HEK293 (cell line): ENCODE results near the gene RIMKLA.

Experiments used
- CTCF ChIA-PET: fragments of 350-600 bp; formaldehyde crosslinking; extraction: SDS; loops from one replicate; lab custom pipeline; 2021; ENCODE audit warnings: antibody characterized with exemption; lab: Yijun Ruan, JAX
- POLR2A ChIA-PET: fragments of 300-600 bp; formaldehyde crosslinking; extraction: SDS; loops from one replicate; lab custom pipeline; 2020; ENCODE audit warnings: antibody characterized with exemption, inconsistent platforms; lab: Yijun Ruan, JAX
- H3K27ac ChIP-seq: fragments of 200-500 bp; sonication (Bioruptor generic); 2 replicates; pipeline ENCODE4 v1.5.1; 2014; ENCODE audit warnings: low read depth, low read length, control low read depth, inconsistent platforms; ENCODE audit errors: extremely low read depth
- H3K36me3 ChIP-seq, 2 experiments: fragments of 200-500 bp in 1 of 2; sonication (Bioruptor generic) in 1 of 2; 1 replicate in 1 of 2; 2 replicates in 1 of 2; pipeline ENCODE4 v1.5.1; 2014 to 2017; ENCODE audit warnings: inconsistent platforms in 2 of 2, low read length in 2 of 2; ENCODE audit not compliant: control insufficient read depth in 2 of 2, insufficient read depth in 1 of 2
- H3K4me1 ChIP-seq: fragments of 200-500 bp; sonication (Bioruptor generic); 2 replicates; pipeline ENCODE4 v1.5.1; 2014; ENCODE audit warnings: mild to moderate bottlenecking, low read length, inconsistent platforms; ENCODE audit not compliant: control insufficient read depth, insufficient read depth
- H3K4me3 ChIP-seq: 2 replicates; pipeline ENCODE4 v1.5.1; 2011; ENCODE audit warnings: low read depth, mild to moderate bottlenecking, control low read depth, low read length, moderate library complexity
- H3K9me3 ChIP-seq: fragments of 200-500 bp; sonication (Bioruptor generic); 2 replicates; pipeline ENCODE4 v1.5.1; 2014; ENCODE audit warnings: low read depth, low read length, inconsistent platforms; ENCODE audit not compliant: control insufficient read depth, insufficient read depth
- RBAK ChIP-seq: fragments of 450-650 bp; formaldehyde crosslinking; IDR thresholded peaks from 2 replicates; pipeline ENCODE4 v1.5.1; 2016; ENCODE audit warnings: missing biosample characterization, missing genetic modification characterization
- REPIN1 ChIP-seq: fragments of 450-650 bp; formaldehyde crosslinking; IDR thresholded peaks from 2 replicates; pipeline ENCODE4 v1.5.1; 2017; ENCODE audit warnings: missing biosample characterization, missing genetic modification characterization, low read depth
- ZNF138 ChIP-seq: fragments of 450-650 bp; formaldehyde crosslinking; IDR thresholded peaks from 2 replicates; pipeline ENCODE4 v1.5.1; 2016; ENCODE audit warnings: missing biosample characterization, missing genetic modification characterization, borderline replicate concordance
- ZNF157 ChIP-seq: fragments of 450-650 bp; formaldehyde crosslinking; IDR thresholded peaks from 2 replicates; pipeline ENCODE4 v1.5.1; 2016; ENCODE audit warnings: missing biosample characterization, missing genetic modification characterization
- ZNF169 ChIP-seq: fragments of 450-650 bp; formaldehyde crosslinking; IDR thresholded peaks from 2 replicates; pipeline ENCODE4 v1.5.1; 2016; ENCODE audit warnings: missing biosample characterization, missing genetic modification characterization
- ZNF175 ChIP-seq: fragments of 450-650 bp; formaldehyde crosslinking; IDR thresholded peaks from 2 replicates; pipeline ENCODE4 v1.5.1; 2016; ENCODE audit warnings: missing biosample characterization, missing genetic modification characterization
- ZNF2 ChIP-seq: fragments of 450-650 bp; formaldehyde crosslinking; IDR thresholded peaks from 2 replicates; pipeline ENCODE4 v1.5.1; 2016; ENCODE audit warnings: missing biosample characterization, missing genetic modification characterization
- ZNF521 ChIP-seq: fragments of 450-650 bp; formaldehyde crosslinking; IDR thresholded peaks from 2 replicates; pipeline ENCODE4 v1.5.1; 2017; ENCODE audit warnings: missing biosample characterization, mild to moderate bottlenecking, missing genetic modification characterization
- ZNF530 ChIP-seq: fragments of 450-650 bp; formaldehyde crosslinking; IDR thresholded peaks from 2 replicates; pipeline ENCODE4 v1.5.1; 2016; ENCODE audit warnings: low read depth, missing biosample characterization, missing genetic modification characterization
- ZNF610 ChIP-seq: fragments of 450-650 bp; formaldehyde crosslinking; IDR thresholded peaks from 2 replicates; pipeline ENCODE4 v1.5.1; 2016; ENCODE audit warnings: missing biosample characterization, missing genetic modification characterization, borderline replicate concordance
- ZNF654 ChIP-seq: fragments of 450-650 bp; formaldehyde crosslinking; IDR thresholded peaks from 2 replicates; pipeline ENCODE4 v1.5.1; 2016; ENCODE audit warnings: low read depth, missing biosample characterization, missing genetic modification characterization
- ZNF677 ChIP-seq: fragments of 450-650 bp; IDR thresholded peaks from 2 replicates; pipeline ENCODE4 v1.5.0; 2018; ENCODE audit warnings: missing biosample characterization, mild to moderate bottlenecking, missing genetic modification characterization, moderate library complexity
- ZNF701 ChIP-seq: fragments of 450-650 bp; formaldehyde crosslinking; IDR thresholded peaks from 2 replicates; pipeline ENCODE4 v1.5.1; 2016; ENCODE audit warnings: missing biosample characterization, missing genetic modification characterization
- ZNF707 ChIP-seq: fragments of 450-650 bp; formaldehyde crosslinking; IDR thresholded peaks from 2 replicates; pipeline ENCODE4 v1.5.1; 2016; ENCODE audit warnings: missing biosample characterization, missing genetic modification characterization
- ZNF747 ChIP-seq: fragments of 450-650 bp; formaldehyde crosslinking; IDR thresholded peaks from 2 replicates; pipeline ENCODE4 v1.5.1; 2016; ENCODE audit warnings: missing biosample characterization, missing genetic modification characterization
- ZNF768 ChIP-seq: fragments of 450-650 bp; formaldehyde crosslinking; IDR thresholded peaks from 2 replicates; pipeline ENCODE4 v1.5.1; 2018; ENCODE audit warnings: missing biosample characterization, mild to moderate bottlenecking, missing genetic modification characterization
- ZSCAN23 ChIP-seq: fragments of 450-650 bp; formaldehyde crosslinking; IDR thresholded peaks from 2 replicates; pipeline ENCODE4 v1.5.1; 2016; ENCODE audit warnings: missing biosample characterization, missing genetic modification characterization
- TF ChIP-seq, protein P1 (sequence below): fragments of 450-650 bp; formaldehyde crosslinking; conservative IDR thresholded peaks from 2 replicates; pipeline ENCODE4 v1.5.1; 2016; ENCODE audit warnings: low read depth, missing biosample characterization, missing genetic modification characterization
- TF ChIP-seq, protein P2 (sequence below): fragments of 450-650 bp; formaldehyde crosslinking; IDR thresholded peaks from 2 replicates; pipeline ENCODE4 v1.5.1; 2016; ENCODE audit warnings: missing biosample characterization, missing genetic modification characterization
- TF ChIP-seq, protein P3 (sequence below): sonication (generic); formaldehyde crosslinking; IDR thresholded peaks from 2 replicates; pipeline ENCODE4 v1.8.1; 2022; ENCODE audit warnings: mild to moderate bottlenecking, moderate library complexity, missing genetic modification reagents
- TF ChIP-seq, protein P4 (sequence below): fragments of 450-650 bp; formaldehyde crosslinking; IDR thresholded peaks from 2 replicates; pipeline ENCODE4 v1.5.1; 2016; ENCODE audit warnings: missing biosample characterization, missing genetic modification characterization, borderline replicate concordance
- TF ChIP-seq, protein P5 (sequence below): fragments of 450-650 bp; formaldehyde crosslinking; IDR thresholded peaks from 2 replicates; pipeline ENCODE4 v1.5.1; 2016; ENCODE audit warnings: missing biosample characterization, missing genetic modification characterization

RIMKLA gene, protein sequence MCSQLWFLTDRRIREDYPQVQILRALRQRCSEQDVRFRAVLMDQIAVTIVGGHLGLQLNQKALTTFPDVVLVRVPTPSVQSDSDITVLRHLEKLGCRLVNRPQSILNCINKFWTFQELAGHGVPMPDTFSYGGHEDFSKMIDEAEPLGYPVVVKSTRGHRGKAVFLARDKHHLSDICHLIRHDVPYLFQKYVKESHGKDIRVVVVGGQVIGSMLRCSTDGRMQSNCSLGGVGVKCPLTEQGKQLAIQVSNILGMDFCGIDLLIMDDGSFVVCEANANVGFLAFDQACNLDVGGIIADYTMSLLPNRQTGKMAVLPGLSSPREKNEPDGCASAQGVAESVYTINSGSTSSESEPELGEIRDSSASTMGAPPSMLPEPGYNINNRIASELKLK

DNA sequence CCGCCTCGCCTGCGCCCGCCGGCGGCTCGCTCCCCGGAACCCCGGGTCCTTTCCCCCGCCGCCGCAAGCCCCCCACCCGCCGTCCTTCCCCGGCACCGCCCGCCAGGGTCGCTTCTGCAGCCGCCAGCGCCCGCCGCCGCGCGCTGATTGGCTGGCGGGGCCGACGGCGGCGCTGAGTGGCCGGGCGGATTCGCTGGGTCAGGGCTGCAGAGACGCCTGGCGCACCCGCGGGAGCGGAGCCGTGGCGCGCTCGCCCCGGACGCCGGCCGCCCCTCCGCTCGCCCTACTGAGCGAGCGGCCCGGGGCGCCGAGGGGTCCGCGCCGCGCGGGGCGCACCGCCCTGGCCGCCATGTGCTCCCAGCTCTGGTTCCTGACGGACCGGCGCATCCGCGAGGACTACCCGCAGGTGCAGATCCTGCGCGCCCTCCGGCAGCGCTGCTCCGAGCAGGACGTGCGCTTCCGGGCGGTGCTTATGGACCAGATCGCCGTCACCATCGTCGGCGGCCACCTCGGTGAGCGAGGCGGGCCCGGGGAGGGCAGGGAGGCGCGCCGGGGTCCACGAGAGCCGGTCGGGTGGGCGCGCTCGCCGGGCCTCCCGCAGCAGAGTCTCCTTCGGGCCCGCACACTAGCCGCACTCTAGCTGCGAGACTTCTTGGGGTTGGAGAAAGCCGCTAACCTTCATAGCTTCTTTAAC, at the start of gene RIMKLA:
RIMKLA (plus strand) TSS at position 207 of the 694 bp plus-strand sequence; CDS start at position 350, 143 bp downstream.
- ChIA-PET CTCF (no interaction called here), POLR2A (no interaction called here)
- Histone ChIP-seq H3K4me1 (peaks cover 4% of the 10 kb centered on the region; the same call in 1 of the 2 replicates), H3K36me3 (no peaks in the 10 kb centered on the region), H3K4me3 (peak within 1 kb of the TSS; percentile 66), H3K27ac (peak within 1 kb of the TSS; percentile 57; the same call in 1 of the 2 replicates), H3K9me3 (no peaks in the 10 kb centered on the region)
- TF ChIP-seq, protein P1, sequence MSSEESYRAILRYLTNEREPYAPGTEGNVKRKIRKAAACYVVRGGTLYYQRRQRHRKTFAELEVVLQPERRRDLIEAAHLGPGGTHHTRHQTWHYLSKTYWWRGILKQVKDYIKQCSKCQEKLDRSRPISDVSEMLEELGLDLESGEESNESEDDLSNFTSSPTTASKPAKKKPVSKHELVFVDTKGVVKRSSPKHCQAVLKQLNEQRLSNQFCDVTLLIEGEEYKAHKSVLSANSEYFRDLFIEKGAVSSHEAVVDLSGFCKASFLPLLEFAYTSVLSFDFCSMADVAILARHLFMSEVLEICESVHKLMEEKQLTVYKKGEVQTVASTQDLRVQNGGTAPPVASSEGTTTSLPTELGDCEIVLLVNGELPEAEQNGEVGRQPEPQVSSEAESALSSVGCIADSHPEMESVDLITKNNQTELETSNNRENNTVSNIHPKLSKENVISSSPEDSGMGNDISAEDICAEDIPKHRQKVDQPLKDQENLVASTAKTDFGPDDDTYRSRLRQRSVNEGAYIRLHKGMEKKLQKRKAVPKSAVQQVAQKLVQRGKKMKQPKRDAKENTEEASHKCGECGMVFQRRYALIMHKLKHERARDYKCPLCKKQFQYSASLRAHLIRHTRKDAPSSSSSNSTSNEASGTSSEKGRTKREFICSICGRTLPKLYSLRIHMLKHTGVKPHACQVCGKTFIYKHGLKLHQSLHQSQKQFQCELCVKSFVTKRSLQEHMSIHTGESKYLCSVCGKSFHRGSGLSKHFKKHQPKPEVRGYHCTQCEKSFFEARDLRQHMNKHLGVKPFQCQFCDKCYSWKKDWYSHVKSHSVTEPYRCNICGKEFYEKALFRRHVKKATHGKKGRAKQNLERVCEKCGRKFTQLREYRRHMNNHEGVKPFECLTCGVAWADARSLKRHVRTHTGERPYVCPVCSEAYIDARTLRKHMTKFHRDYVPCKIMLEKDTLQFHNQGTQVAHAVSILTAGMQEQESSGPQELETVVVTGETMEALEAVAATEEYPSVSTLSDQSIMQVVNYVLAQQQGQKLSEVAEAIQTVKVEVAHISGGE = peak; percentile 46; the same call in 1 of the 2 replicates
- no peak for TF ChIP-seq ZNF768 (tag by site-specific recombination)
- TF ChIP-seq ZNF747 = no peak
- TF ChIP-seq, protein P2, sequence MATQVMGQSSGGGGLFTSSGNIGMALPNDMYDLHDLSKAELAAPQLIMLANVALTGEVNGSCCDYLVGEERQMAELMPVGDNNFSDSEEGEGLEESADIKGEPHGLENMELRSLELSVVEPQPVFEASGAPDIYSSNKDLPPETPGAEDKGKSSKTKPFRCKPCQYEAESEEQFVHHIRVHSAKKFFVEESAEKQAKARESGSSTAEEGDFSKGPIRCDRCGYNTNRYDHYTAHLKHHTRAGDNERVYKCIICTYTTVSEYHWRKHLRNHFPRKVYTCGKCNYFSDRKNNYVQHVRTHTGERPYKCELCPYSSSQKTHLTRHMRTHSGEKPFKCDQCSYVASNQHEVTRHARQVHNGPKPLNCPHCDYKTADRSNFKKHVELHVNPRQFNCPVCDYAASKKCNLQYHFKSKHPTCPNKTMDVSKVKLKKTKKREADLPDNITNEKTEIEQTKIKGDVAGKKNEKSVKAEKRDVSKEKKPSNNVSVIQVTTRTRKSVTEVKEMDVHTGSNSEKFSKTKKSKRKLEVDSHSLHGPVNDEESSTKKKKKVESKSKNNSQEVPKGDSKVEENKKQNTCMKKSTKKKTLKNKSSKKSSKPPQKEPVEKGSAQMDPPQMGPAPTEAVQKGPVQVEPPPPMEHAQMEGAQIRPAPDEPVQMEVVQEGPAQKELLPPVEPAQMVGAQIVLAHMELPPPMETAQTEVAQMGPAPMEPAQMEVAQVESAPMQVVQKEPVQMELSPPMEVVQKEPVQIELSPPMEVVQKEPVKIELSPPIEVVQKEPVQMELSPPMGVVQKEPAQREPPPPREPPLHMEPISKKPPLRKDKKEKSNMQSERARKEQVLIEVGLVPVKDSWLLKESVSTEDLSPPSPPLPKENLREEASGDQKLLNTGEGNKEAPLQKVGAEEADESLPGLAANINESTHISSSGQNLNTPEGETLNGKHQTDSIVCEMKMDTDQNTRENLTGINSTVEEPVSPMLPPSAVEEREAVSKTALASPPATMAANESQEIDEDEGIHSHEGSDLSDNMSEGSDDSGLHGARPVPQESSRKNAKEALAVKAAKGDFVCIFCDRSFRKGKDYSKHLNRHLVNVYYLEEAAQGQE (tag by site-specific recombination) = no peak
- no peak for TF ChIP-seq ZNF175 (tag by site-specific recombination)
- no peak for TF ChIP-seq ZNF157 (tag by site-specific recombination)
- no peak for TF ChIP-seq ZNF654 (tag by site-specific recombination)
- no peak for TF ChIP-seq ZNF677 (tag by site-specific recombination)
- TF ChIP-seq, protein P3, sequence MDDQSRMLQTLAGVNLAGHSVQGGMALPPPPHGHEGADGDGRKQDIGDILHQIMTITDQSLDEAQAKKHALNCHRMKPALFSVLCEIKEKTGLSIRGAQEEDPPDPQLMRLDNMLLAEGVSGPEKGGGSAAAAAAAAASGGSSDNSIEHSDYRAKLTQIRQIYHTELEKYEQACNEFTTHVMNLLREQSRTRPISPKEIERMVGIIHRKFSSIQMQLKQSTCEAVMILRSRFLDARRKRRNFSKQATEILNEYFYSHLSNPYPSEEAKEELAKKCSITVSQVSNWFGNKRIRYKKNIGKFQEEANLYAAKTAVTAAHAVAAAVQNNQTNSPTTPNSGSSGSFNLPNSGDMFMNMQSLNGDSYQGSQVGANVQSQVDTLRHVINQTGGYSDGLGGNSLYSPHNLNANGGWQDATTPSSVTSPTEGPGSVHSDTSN (CRISPR knock-in tag) = no peak
- no peak for TF ChIP-seq ZNF521
- no peak for TF ChIP-seq RBAK (tag by site-specific recombination)
- TF ChIP-seq ZNF530 (tag by site-specific recombination) = no peak
- TF ChIP-seq ZNF169 (tag by site-specific recombination) = no peak
- TF ChIP-seq REPIN1 (tag by site-specific recombination) = no peak
- no peak for TF ChIP-seq ZNF610 (tag by site-specific recombination)
- no peak for TF ChIP-seq ZSCAN23 (tag by site-specific recombination)
- TF ChIP-seq ZNF2 (tag by site-specific recombination) = no peak
- no peak for TF ChIP-seq ZNF707 (tag by site-specific recombination)
- TF ChIP-seq ZNF701 = no peak
- TF ChIP-seq, protein P4, sequence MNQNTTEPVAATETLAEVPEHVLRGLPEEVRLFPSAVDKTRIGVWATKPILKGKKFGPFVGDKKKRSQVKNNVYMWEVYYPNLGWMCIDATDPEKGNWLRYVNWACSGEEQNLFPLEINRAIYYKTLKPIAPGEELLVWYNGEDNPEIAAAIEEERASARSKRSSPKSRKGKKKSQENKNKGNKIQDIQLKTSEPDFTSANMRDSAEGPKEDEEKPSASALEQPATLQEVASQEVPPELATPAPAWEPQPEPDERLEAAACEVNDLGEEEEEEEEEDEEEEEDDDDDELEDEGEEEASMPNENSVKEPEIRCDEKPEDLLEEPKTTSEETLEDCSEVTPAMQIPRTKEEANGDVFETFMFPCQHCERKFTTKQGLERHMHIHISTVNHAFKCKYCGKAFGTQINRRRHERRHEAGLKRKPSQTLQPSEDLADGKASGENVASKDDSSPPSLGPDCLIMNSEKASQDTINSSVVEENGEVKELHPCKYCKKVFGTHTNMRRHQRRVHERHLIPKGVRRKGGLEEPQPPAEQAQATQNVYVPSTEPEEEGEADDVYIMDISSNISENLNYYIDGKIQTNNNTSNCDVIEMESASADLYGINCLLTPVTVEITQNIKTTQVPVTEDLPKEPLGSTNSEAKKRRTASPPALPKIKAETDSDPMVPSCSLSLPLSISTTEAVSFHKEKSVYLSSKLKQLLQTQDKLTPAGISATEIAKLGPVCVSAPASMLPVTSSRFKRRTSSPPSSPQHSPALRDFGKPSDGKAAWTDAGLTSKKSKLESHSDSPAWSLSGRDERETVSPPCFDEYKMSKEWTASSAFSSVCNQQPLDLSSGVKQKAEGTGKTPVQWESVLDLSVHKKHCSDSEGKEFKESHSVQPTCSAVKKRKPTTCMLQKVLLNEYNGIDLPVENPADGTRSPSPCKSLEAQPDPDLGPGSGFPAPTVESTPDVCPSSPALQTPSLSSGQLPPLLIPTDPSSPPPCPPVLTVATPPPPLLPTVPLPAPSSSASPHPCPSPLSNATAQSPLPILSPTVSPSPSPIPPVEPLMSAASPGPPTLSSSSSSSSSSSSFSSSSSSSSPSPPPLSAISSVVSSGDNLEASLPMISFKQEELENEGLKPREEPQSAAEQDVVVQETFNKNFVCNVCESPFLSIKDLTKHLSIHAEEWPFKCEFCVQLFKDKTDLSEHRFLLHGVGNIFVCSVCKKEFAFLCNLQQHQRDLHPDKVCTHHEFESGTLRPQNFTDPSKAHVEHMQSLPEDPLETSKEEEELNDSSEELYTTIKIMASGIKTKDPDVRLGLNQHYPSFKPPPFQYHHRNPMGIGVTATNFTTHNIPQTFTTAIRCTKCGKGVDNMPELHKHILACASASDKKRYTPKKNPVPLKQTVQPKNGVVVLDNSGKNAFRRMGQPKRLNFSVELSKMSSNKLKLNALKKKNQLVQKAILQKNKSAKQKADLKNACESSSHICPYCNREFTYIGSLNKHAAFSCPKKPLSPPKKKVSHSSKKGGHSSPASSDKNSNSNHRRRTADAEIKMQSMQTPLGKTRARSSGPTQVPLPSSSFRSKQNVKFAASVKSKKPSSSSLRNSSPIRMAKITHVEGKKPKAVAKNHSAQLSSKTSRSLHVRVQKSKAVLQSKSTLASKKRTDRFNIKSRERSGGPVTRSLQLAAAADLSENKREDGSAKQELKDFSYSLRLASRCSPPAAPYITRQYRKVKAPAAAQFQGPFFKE (tag by site-specific recombination) = no peak
- TF ChIP-seq, protein P5, sequence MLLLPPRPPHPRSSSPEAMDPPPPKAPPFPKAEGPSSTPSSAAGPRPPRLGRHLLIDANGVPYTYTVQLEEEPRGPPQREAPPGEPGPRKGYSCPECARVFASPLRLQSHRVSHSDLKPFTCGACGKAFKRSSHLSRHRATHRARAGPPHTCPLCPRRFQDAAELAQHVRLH (tag by site-specific recombination) = no peak
- no peak for TF ChIP-seq ZNF138 (tag by site-specific recombination)
